Fibroblast of pulmonary artery (primary cell): ENCODE data around the gene AGXT2.
"Not testable (repeated sequence)": the region's sequence is repeated elsewhere in the genome, so short reads cannot be mapped to it uniquely, and the experiment has no call there.

ENCODE experiments used
- DNase-seq: peaks from one replicate; pipeline ENCODE4 v3.0.0-alpha.2; 2010; ENCODE audit warnings: low read depth
- H3K4me3 ChIP-seq: replicated peaks from 2 replicates; pipeline ENCODE4 v1.5.1; 2011; ENCODE audit warnings: low read depth, mild to moderate bottlenecking, control low read depth, low read length, moderate library complexity
- CTCF ChIP-seq: IDR thresholded peaks from 2 replicates; pipeline ENCODE4 v1.5.1; 2011; ENCODE audit warnings: mild to moderate bottlenecking, control low read depth, low read length, inconsistent platforms; ENCODE audit errors: missing control alignments

Gene AGXT2

GRCh38 chr5:34978681-34979080 lies 69.1 kb downstream of the AGXT2 start:
- TF ChIP-seq CTCF: no peak
- no peak overlapping the region for H3K4me3 ChIP-seq
- DNase-seq: no peak

GRCh38 chr5:34977934-34978613 lies 69.7 kb downstream of the AGXT2 start:
- no peak overlapping the region for H3K4me3 ChIP-seq
- TF ChIP-seq CTCF: no peak
- DNase-seq: no peak

GRCh38 chr5:34976347-34976746 lies 71.4 kb downstream of the AGXT2 start:
- no peak for DNase-seq
- TF ChIP-seq CTCF: no peak
- no peak overlapping the region for H3K4me3 ChIP-seq

- H3K4me3 ChIP-seq, DNase-seq: not testable (repeated sequence)
Measured at GRCh38 chr5:34971655-34972054, 76.1 kb downstream of the AGXT2 start.

- no peak for DNase-seq
- no peak overlapping the region for H3K4me3 ChIP-seq
- TF ChIP-seq CTCF: no peak
Measured at GRCh38 chr5:34970552-34970951, 77.2 kb downstream of the AGXT2 start.

GRCh38 chr5:34968258-34968657 lies 79.5 kb downstream of the AGXT2 start:
- no peak for DNase-seq
- no peak for TF ChIP-seq CTCF
- no peak overlapping the region for H3K4me3 ChIP-seq

GRCh38 chr5:34967540-34967939 lies 80.2 kb downstream of the AGXT2 start:
- DNase-seq: no peak
- TF ChIP-seq CTCF: no peak
- H3K4me3 ChIP-seq: no peak overlapping the region

GRCh38 chr5:34959323-34959722 lies 88.4 kb downstream of the AGXT2 start:
- TF ChIP-seq CTCF: no peak
- DNase-seq: peak; percentile 41
- H3K4me3 ChIP-seq: no peak overlapping the region
